Epithelial cell of prostate (primary cell): ENCODE measurements around the gene CREB3L2.
A peak's percentile ranks its signal among the peaks of the same experiment; 100 is the strongest.
"Not testable (repeated sequence)": the region's sequence is repeated elsewhere in the genome, so short reads cannot be mapped to it uniquely, and the experiment has no call there.

Experiments
- DNase-seq: peaks from one replicate; pipeline ENCODE4 v3.0.0-alpha.2; 2011; ENCODE audit warnings: low read depth, low spot score
- H3K27ac ChIP-seq: fragments of 450-650 bp; 2 replicates; pipeline ENCODE4 v1.5.1; 2017; ENCODE audit warnings: mild to moderate bottlenecking

The CREB3L2 gene

GRCh38 chr7:137916564-137916963, 85.3 kb downstream of the CREB3L2 start:
- H3K27ac ChIP-seq, result no peak overlapping the region
- no peak for DNase-seq

GRCh38 chr7:137915266-137915665, 86.6 kb downstream of the CREB3L2 start:
- no peak overlapping the region for H3K27ac ChIP-seq
- DNase-seq, result no peak

- no peak overlapping the region for H3K27ac ChIP-seq
- DNase-seq, result no peak
Observed at GRCh38 chr7:137913985-137914384, 87.9 kb downstream of the CREB3L2 start.

- no peak overlapping the region for H3K27ac ChIP-seq
- no peak for DNase-seq
Observed at GRCh38 chr7:137909042-137909441, 92.8 kb downstream of the CREB3L2 start.

GRCh38 chr7:137908106-137908505, 93.8 kb downstream of the CREB3L2 start:
- no peak for DNase-seq
- no peak overlapping the region for H3K27ac ChIP-seq

- not testable (repeated sequence) for DNase-seq, H3K27ac ChIP-seq
Observed at GRCh38 chr7:137906636-137907035, 95.2 kb downstream of the CREB3L2 start.

- DNase-seq, result no peak
- H3K27ac ChIP-seq, result no peak overlapping the region
Observed at GRCh38 chr7:137904833-137905232, 97.1 kb downstream of the CREB3L2 start.

- DNase-seq, result no peak
- H3K27ac ChIP-seq, result no peak overlapping the region
Observed at GRCh38 chr7:137903382-137904169, 98.3 kb downstream of the CREB3L2 start.

- DNase-seq, result no peak
- H3K27ac ChIP-seq, result no peak overlapping the region
Observed at GRCh38 chr7:137900137-137900536, 101.7 kb downstream of the CREB3L2 start.

GRCh38 chr7:137898839-137899721, 102.8 kb downstream of the CREB3L2 start:
- no peak for DNase-seq
- H3K27ac ChIP-seq, result no peak overlapping the region

GRCh38 chr7:137895301-137896221, 106.3 kb downstream of the CREB3L2 start:
- no peak overlapping the region for H3K27ac ChIP-seq
- DNase-seq, result no peak

- no peak for DNase-seq
- no peak overlapping the region for H3K27ac ChIP-seq
Observed at GRCh38 chr7:137893143-137893742, 108.6 kb downstream of the CREB3L2 start.

GRCh38 chr7:137891016-137891655, 110.8 kb downstream of the CREB3L2 start:
- no peak overlapping the region for H3K27ac ChIP-seq
- no peak for DNase-seq

GRCh38 chr7:137890449-137890921, 111.4 kb downstream of the CREB3L2 start:
- no peak for DNase-seq
- H3K27ac ChIP-seq, result no peak overlapping the region

- no peak for DNase-seq
Observed at GRCh38 chr7:137888241-137888640, 113.6 kb downstream of the CREB3L2 start.

GRCh38 chr7:137886746-137887145, 115.1 kb downstream of the CREB3L2 start:
- no peak overlapping the region for H3K27ac ChIP-seq
- no peak for DNase-seq

More at GRCh38 chr7:137888241-137888640, 113.6 kb downstream of the CREB3L2 start:
- H3K27ac ChIP-seq, result no peak overlapping the region

GRCh38 chr7:137886281-137886680, 115.6 kb downstream of the CREB3L2 start:
- H3K27ac ChIP-seq, result peak overlapping the region; percentile 26
- DNase-seq, result no peak

- peak; percentile 27 for DNase-seq
- H3K27ac ChIP-seq, result peak overlapping the region; percentile 26
Observed at GRCh38 chr7:137885678-137886077, 116.2 kb downstream of the CREB3L2 start.

GRCh38 chr7:137882806-137883205, 119.1 kb downstream of the CREB3L2 start:
- peak overlapping the region; percentile 81 for H3K27ac ChIP-seq

More at GRCh38 chr7:137882806-137883205, 119.1 kb downstream of the CREB3L2 start:
- DNase-seq, result no peak
